B cell (primary cell): ENCODE measurements around the gene TET2.

ENCODE experiments used
- CTCF ChIP-seq: fragments of 200-600 bp; IDR thresholded peaks from one replicate; pipeline ENCODE4 v1.8.0; 2022; ENCODE audit warnings: antibody characterized with exemption, mild to moderate bottlenecking
- EZH2 ChIP-seq: IDR thresholded peaks from 2 replicates; pipeline ENCODE4 v1.6.1; 2012; ENCODE audit warnings: borderline replicate concordance, low read depth, mild to moderate bottlenecking, moderate library complexity, low read length; ENCODE audit not compliant: insufficient read depth, poor library complexity, severe bottlenecking

DNA sequence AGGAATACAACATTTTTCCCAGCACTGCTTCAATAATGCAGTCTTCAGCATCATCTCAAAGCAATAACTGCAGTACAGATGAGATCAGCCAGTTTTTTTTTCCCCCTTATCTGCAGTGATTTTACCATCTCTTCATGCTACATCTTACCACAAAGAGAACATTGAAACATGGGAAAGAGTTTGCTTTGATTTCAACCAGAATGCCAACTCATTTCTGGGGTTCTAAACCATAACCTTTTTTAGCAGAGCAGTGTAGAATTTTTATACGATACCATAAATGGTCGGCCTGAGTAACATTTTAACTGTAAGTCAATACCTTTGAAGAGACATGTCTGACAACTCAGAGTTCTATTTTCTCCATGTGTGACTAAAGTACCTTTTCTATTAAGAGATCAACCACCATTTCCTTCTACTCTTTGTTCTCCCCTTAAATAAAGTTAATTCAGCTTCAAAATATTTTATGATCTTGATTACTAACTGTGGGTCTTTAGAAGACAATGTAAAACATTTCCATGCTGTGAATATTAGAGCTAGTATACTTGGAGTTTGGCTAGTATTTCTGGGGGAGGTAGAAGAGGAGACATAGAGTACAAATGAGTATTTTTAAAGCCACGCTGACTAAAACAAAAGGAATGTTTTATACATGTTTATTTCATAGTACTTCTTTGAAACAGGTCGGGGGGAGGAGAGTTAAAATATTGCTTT, 69.1 kb downstream of the TET2 start:
- no peak for TF ChIP-seq CTCF
- TF ChIP-seq EZH2 = no peak
